ENCODE data around the gene TTC38. TPM values are rescaled to one million over a fixed set of nuclear protein-coding genes. Genes with fewer than 3 reads are reported as not detected.

TTC38 gene
- polyA plus RNA-seq, 1 donor, result 136 TPM

- H3K4me1 ChIP-seq (ENCODE audit: control insufficient read depth, insufficient read depth, low read length), result no peaks in the 10 kb centered on the region
- H3K36me3 ChIP-seq (ENCODE audit: control insufficient read depth, insufficient read depth, low read length), result peaks cover 82% of the 10 kb centered on the region
- no peak overlapping the region for H3K4me3 ChIP-seq (ENCODE audit: low read length)
- WGBS (ENCODE audit: insufficient coverage, low lambda C conversion rate), result no CpG with 5 or more reads among the region's 8 CpGs
- no peak overlapping the region for H3K27ac ChIP-seq (ENCODE audit: low read length)
- H3K9me3 ChIP-seq (ENCODE audit: control insufficient read depth, low read depth, low read length), result no peaks in the 10 kb centered on the region
- DNase-seq, result no peak
- no peaks in the 10 kb centered on the region for H3K27me3 ChIP-seq (ENCODE audit: control insufficient read depth, insufficient read depth, low read length)
These were observed 6.6 kb downstream of the TTC38 start for GRCh38 chr22:46274381-46274780.

DNA sequence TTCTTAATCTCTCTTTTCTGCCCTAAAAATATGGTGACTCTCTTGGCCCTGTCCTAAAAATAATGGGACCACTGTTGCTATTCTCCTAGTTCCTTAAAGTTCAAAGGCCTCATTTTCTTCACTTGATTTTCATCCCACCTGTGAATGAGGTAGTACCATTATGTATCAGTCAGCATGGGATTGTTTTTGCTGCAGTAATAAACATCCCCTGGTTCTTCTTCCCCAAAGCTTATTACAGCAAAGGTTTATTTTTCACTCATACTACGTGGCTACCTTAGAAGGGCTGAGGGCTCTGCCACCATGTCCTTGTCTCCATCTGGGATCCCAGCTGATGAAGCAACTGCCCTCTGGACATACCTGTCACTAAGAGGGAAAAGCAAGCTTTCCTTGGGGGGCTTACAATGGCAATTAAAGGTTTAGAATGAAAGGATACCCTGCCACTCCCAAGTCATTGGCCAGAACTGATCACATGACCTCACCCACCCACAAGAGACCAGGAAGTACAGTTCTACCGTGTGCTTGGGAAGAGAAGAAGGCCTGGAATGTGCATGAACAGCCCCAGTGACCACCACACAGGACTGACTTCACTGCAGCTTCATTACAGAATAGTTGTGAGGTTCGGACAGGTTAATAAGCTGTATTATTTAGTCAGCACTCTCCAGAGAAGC lies 7.8 kb downstream of the TTC38 start:
- Histone ChIP-seq H3K36me3 (ENCODE audit: control insufficient read depth, insufficient read depth, low read length) (peaks cover 85% of the 10 kb centered on the region), H3K4me3 (ENCODE audit: low read length) (no peak overlapping the region), H3K27ac (ENCODE audit: low read length) (no peak overlapping the region), H3K4me1 (ENCODE audit: control insufficient read depth, insufficient read depth, low read length) (no peaks in the 10 kb centered on the region), H3K9me3 (ENCODE audit: control insufficient read depth, low read depth, low read length) (no peaks in the 10 kb centered on the region), H3K27me3 (ENCODE audit: control insufficient read depth, insufficient read depth, low read length) (no peaks in the 10 kb centered on the region)
- 100% methylated on average over 1 of the region's 3 CpGs for WGBS (ENCODE audit: insufficient coverage, low lambda C conversion rate)
- DNase-seq, result no peak

DNA sequence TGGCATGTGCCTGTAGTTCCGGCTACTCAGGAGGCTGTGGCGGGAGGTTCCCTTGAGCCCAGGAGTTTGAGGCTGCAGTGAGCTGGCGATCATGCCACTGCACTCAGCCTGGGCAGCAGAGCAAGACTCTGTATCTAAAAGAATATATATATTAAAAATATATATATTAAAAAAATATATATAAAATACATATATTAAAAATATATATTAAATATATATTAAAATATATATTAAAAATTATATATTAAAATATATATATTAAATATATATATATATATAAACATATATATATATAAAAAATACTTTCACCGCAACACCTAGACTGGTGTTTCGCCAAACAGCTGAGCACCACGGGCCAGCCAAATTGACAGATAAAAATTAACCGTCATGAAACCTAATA lies 8.8 kb downstream of the TTC38 start:
- Histone ChIP-seq H3K36me3 (ENCODE audit: control insufficient read depth, insufficient read depth, low read length) (peaks cover 95% of the 10 kb centered on the region), H3K9me3 (ENCODE audit: control insufficient read depth, low read depth, low read length) (no peaks in the 10 kb centered on the region), H3K27ac (ENCODE audit: low read length) (no peak overlapping the region), H3K4me3 (ENCODE audit: low read length) (no peak overlapping the region), H3K4me1 (ENCODE audit: control insufficient read depth, insufficient read depth, low read length) (no peaks in the 10 kb centered on the region), H3K27me3 (ENCODE audit: control insufficient read depth, insufficient read depth, low read length) (no peaks in the 10 kb centered on the region)
- no peak for DNase-seq
- WGBS (ENCODE audit: insufficient coverage, low lambda C conversion rate), result no CpG with 5 or more reads among the region's 7 CpGs

DNA sequence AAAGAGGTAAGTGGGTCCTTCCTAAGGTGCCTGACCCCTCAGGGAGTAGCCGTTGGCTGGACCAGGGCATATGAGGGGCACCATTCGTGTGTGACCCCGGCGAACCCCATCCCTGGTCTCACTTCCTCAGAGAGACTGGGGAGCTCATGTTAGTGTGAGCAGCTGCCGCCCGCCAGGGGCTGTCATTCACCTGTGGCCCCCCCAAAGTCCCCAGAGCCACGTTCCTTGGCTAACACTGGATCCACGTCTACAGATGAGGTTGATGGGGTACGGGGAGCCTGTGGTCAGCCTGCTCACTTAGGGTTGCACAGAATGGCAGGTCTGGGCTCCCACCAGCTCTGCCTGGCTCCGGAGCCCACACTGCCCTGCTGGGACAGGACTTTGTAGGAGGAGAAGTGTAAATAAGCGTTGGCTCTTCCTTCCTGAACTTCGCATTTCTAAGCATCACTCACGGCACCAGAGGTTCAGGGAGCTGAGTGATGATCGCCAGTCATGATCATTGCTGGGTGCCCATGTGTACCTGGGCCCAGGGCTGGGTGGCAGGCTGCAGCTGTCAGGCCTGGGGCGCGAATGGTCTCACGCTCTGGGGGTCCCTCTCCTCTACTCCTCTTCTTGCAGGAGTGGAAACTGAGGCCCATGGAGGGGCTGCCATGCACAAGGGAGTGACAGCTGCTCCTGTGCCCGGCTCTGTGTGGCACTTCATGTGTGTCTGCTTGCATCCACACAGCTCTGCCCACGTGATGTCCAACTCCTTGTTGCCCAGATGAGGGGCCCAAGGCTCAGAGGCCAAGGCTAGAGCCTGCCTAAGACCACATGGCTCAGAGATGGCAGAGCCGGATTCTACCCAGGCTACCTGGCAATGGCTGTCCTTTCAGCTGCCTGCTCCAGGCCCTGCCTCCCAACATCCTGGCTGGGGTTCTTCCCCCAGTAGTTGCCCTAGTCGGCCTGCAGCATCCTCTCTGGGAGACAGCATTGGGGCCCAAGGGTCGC lies 11.1 kb downstream of the TTC38 start:
- no peaks in the 10 kb centered on the region for H3K27me3 ChIP-seq (ENCODE audit: control insufficient read depth, insufficient read depth, low read length)
- H3K27ac ChIP-seq (ENCODE audit: low read length), result no peak overlapping the region
- no peak overlapping the region for H3K4me3 ChIP-seq (ENCODE audit: low read length)
- no peaks in the 10 kb centered on the region for H3K9me3 ChIP-seq (ENCODE audit: control insufficient read depth, low read depth, low read length)
- H3K36me3 ChIP-seq (ENCODE audit: control insufficient read depth, insufficient read depth, low read length), result peaks cover 93% of the 10 kb centered on the region
- no peak for DNase-seq
- WGBS (ENCODE audit: insufficient coverage, low lambda C conversion rate), result no CpG with 5 or more reads among the region's 22 CpGs
- H3K4me1 ChIP-seq (ENCODE audit: control insufficient read depth, insufficient read depth, low read length), result no peaks in the 10 kb centered on the region

DNA sequence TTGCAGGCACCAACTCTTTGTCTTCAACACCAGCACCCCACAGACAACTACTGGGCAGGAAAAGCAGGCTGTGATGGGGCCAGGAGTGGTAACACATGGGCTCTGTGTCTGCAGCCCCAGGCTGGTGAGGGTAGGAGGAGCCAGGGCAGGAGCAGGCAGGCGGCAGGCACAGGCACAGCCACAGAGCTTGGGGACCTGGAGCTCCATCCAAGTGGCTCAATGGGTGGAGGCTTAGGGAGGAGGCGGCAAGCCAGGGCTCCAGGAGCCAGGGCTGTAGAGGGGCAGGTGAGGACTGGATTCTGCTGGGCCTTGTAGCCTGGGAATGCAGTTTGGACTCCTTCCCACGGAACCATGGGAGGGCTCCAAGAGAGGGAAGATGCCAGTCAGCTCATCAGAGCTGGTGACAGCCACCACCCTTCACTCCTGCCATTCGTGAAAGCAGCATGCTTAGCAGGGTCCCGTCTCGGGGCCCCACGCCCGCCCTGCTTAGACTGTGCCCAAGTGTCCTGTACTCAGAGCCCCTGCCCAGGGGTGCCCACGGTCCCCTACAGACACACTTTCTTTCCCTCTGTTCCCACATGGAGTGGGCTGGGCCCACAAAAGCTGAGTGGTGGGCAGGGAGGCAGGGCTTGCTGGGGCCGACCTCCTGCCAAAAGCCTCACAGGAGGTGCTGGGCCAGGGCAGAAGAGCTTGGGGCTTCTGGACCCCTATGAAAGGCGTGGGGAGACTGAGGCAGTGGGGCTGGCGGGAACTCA lies 12.4 kb downstream of the TTC38 start:
- no peak overlapping the region for H3K27ac ChIP-seq (ENCODE audit: low read length)
- DNase-seq, result no peak
- no peaks in the 10 kb centered on the region for H3K4me1 ChIP-seq (ENCODE audit: control insufficient read depth, insufficient read depth, low read length)
- no peaks in the 10 kb centered on the region for H3K9me3 ChIP-seq (ENCODE audit: control insufficient read depth, low read depth, low read length)
- H3K27me3 ChIP-seq (ENCODE audit: control insufficient read depth, insufficient read depth, low read length), result no peaks in the 10 kb centered on the region
- no peak overlapping the region for H3K4me3 ChIP-seq (ENCODE audit: low read length)
- peaks cover 93% of the 10 kb centered on the region for H3K36me3 ChIP-seq (ENCODE audit: control insufficient read depth, insufficient read depth, low read length)
- no CpG with 5 or more reads among the region's 12 CpGs for WGBS (ENCODE audit: insufficient coverage, low lambda C conversion rate)

GRCh38 chr22:46280999-46281623 lies 13.3 kb downstream of the TTC38 start:
- H3K9me3 ChIP-seq (ENCODE audit: control insufficient read depth, low read depth, low read length), result no peaks in the 10 kb centered on the region
- H3K36me3 ChIP-seq (ENCODE audit: control insufficient read depth, insufficient read depth, low read length), result peaks cover 90% of the 10 kb centered on the region
- no CpG with 5 or more reads among the region's 19 CpGs for WGBS (ENCODE audit: insufficient coverage, low lambda C conversion rate)
- no peaks in the 10 kb centered on the region for H3K27me3 ChIP-seq (ENCODE audit: control insufficient read depth, insufficient read depth, low read length)
- H3K4me1 ChIP-seq (ENCODE audit: control insufficient read depth, insufficient read depth, low read length), result no peaks in the 10 kb centered on the region
- no peak overlapping the region for H3K27ac ChIP-seq (ENCODE audit: low read length)
- H3K4me3 ChIP-seq (ENCODE audit: low read length), result no peak overlapping the region
- DNase-seq, result no peak

GRCh38 chr22:46281866-46282678 lies 14.3 kb downstream of the TTC38 start:
- no peak overlapping the region for H3K4me3 ChIP-seq (ENCODE audit: low read length)
- H3K36me3 ChIP-seq (ENCODE audit: control insufficient read depth, insufficient read depth, low read length), result peaks cover 91% of the 10 kb centered on the region
- DNase-seq, result no peak
- WGBS (ENCODE audit: insufficient coverage, low lambda C conversion rate), result no CpG with 5 or more reads among the region's 13 CpGs
- no peak overlapping the region for H3K27ac ChIP-seq (ENCODE audit: low read length)
- no peaks in the 10 kb centered on the region for H3K27me3 ChIP-seq (ENCODE audit: control insufficient read depth, insufficient read depth, low read length)
- no peaks in the 10 kb centered on the region for H3K4me1 ChIP-seq (ENCODE audit: control insufficient read depth, insufficient read depth, low read length)
- no peaks in the 10 kb centered on the region for H3K9me3 ChIP-seq (ENCODE audit: control insufficient read depth, low read depth, low read length)

DNA sequence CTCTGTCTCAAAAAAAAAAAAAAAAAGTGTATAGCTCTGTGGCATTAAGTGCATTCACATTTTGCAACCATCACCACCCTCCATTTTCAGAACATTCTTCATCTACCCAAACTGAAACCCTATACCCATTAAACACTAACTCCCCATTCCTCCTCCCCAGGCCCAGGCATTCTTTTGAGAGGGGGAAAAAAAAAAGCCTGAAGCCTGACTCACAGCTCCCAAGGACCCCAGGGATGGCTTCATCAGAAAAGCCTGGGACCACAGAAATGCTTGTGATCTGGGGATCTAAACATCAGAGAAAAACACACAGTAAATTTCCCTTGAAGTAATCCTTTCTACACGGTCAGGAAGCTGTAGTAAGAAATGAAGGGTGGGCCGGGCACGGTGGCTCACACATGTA lies 18.2 kb downstream of the TTC38 start:
- no CpG with 5 or more reads among the region's 3 CpGs for WGBS (ENCODE audit: insufficient coverage, low lambda C conversion rate)
- Histone ChIP-seq H3K4me3 (ENCODE audit: low read length) (no peak overlapping the region), H3K9me3 (ENCODE audit: control insufficient read depth, low read depth, low read length) (no peaks in the 10 kb centered on the region), H3K27ac (ENCODE audit: low read length) (no peak overlapping the region), H3K4me1 (ENCODE audit: control insufficient read depth, insufficient read depth, low read length) (no peaks in the 10 kb centered on the region), H3K36me3 (ENCODE audit: control insufficient read depth, insufficient read depth, low read length) (peaks cover 92% of the 10 kb centered on the region), H3K27me3 (ENCODE audit: control insufficient read depth, insufficient read depth, low read length) (no peaks in the 10 kb centered on the region)
- DNase-seq, result no peak

- WGBS (ENCODE audit: insufficient coverage, low lambda C conversion rate), result no CpG with 5 or more reads among the region's 15 CpGs
- H3K27ac ChIP-seq (ENCODE audit: low read length), result no peak overlapping the region
- H3K9me3 ChIP-seq (ENCODE audit: control insufficient read depth, low read depth, low read length), result no peaks in the 10 kb centered on the region
- no peak overlapping the region for H3K4me3 ChIP-seq (ENCODE audit: low read length)
- H3K4me1 ChIP-seq (ENCODE audit: control insufficient read depth, insufficient read depth, low read length), result no peaks in the 10 kb centered on the region
- no peaks in the 10 kb centered on the region for H3K27me3 ChIP-seq (ENCODE audit: control insufficient read depth, insufficient read depth, low read length)
- H3K36me3 ChIP-seq (ENCODE audit: control insufficient read depth, insufficient read depth, low read length), result peaks cover 92% of the 10 kb centered on the region
- no peak for DNase-seq
These were observed 19.4 kb downstream of the TTC38 start for GRCh38 chr22:46286941-46287872.

All from large intestine (tissue), 3 donors.